ENCODE data around the gene SAAL1. TPM values are rescaled to one million over a fixed set of nuclear protein-coding genes. Genes with fewer than 3 reads are reported as not detected.
A peak's percentile ranks its signal among the peaks of the same experiment; 100 is the strongest.

Gene SAAL1
- total and polyA plus RNA-seq, 9 of the 15 experiments (the other 6 are each of a cell fraction or from before 2014, with no cell fraction given) = 38.9 to 77.5 (median 56.4) TPM

DNA sequence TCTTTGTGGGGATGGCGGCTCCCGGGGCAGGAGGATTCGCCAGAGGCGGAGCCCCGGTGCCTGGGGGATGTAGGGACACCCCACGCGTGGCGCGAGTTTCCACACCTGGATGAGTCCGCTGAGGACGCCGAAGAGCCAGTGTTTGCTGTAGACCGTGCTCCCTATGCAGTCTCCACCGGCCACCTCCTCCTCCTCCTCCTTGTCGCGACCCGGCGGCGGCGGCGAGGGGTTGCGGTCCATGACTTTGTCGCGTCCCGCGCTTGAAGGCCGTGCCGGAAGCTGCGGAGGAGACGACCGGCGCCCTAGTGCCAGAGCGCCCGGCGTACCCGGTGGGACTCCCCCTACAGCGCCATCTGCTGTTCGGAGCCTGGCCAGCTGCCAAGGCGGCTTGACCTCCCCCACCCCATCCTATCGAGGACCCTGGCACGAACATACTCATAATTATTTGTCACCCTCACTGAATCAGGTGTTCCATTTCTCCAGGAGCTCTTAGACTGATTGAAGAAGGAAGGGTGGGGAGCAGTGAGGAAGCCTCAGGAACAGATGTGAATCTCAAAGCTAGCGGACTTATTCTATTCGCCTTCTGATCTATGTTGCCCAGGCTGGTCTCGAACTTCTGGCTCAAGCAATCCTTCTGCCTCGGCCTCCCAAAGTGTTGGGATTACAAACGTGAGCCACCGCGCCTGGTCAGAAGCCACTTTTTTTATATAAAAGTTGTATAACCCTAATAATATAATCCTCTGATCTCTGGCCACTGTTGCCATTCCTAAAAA lies at the start of gene SAAL1 (continued):
- TF ChIP-seq ELF1 (tag; IDR thresholded peaks at IDR 0.05) (peak; percentile 73), ZNF384 (IDR thresholded peaks at IDR 0.05; ENCODE audit: low read depth, low read length) (no peak), RBFOX2 (IDR thresholded peaks at IDR 0.05; ENCODE audit: low read depth, low read length) (peak; percentile 92), SREBF2 (CRISPR knock-in tag; IDR thresholded peaks at IDR 0.05) (no peak), DMBX1 (CRISPR knock-in tag; IDR thresholded peaks at IDR 0.05; ENCODE audit: borderline replicate concordance) (no peak), CBX5 (IDR thresholded peaks at IDR 0.05; ENCODE audit: borderline replicate concordance, low read depth) (no peak), RBM34 (IDR thresholded peaks at IDR 0.05; ENCODE audit: borderline replicate concordance, insufficient read depth, low read length) (no peak), ZNF224 (CRISPR knock-in tag; IDR thresholded peaks at IDR 0.05) (no peak), GABPA (tag; conservative IDR thresholded peaks at IDR 0.05; ENCODE audit: low read depth) (peak; percentile 92), JUND (IDR thresholded peaks at IDR 0.05; ENCODE audit: borderline replicate concordance, low read depth, low read length) (peak; percentile 65), JUND (tag; IDR thresholded peaks at IDR 0.05; ENCODE audit: borderline replicate concordance, low read depth, low read length) (no peak; the same call in 2 of the 3 replicates)
- TF ChIP-seq, protein P1, sequence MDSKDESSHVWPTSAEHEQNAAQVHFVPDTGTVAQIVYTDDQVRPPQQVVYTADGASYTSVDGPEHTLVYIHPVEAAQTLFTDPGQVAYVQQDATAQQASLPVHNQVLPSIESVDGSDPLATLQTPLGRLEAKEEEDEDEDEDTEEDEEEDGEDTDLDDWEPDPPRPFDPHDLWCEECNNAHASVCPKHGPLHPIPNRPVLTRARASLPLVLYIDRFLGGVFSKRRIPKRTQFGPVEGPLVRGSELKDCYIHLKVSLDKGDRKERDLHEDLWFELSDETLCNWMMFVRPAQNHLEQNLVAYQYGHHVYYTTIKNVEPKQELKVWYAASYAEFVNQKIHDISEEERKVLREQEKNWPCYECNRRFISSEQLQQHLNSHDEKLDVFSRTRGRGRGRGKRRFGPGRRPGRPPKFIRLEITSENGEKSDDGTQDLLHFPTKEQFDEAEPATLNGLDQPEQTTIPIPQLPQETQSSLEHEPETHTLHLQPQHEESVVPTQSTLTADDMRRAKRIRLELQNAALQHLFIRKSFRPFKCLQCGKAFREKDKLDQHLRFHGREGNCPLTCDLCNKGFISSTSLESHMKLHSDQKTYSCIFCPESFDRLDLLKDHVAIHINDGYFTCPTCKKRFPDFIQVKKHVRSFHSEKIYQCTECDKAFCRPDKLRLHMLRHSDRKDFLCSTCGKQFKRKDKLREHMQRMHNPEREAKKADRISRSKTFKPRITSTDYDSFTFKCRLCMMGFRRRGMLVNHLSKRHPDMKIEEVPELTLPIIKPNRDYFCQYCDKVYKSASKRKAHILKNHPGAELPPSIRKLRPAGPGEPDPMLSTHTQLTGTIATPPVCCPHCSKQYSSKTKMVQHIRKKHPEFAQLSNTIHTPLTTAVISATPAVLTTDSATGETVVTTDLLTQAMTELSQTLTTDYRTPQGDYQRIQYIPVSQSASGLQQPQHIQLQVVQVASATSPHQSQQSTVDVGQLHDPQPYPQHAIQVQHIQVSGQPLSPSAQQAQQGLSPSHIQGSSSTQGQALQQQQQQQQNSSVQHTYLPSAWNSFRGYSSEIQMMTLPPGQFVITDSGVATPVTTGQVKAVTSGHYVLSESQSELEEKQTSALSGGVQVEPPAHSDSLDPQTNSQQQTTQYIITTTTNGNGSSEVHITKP (IDR thresholded peaks at IDR 0.05; ENCODE audit: partially characterized antibody) = no peak
- TF ChIP-seq, protein P2, sequence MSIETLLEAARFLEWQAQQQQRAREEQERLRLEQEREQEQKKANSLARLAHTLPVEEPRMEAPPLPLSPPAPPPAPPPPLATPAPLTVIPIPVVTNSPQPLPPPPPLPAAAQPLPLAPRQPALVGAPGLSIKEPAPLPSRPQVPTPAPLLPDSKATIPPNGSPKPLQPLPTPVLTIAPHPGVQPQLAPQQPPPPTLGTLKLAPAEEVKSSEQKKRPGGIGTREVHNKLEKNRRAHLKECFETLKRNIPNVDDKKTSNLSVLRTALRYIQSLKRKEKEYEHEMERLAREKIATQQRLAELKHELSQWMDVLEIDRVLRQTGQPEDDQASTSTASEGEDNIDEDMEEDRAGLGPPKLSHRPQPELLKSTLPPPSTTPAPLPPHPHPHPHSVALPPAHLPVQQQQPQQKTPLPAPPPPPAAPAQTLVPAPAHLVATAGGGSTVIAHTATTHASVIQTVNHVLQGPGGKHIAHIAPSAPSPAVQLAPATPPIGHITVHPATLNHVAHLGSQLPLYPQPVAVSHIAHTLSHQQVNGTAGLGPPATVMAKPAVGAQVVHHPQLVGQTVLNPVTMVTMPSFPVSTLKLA (conservative IDR thresholded peaks at IDR 0.05) = peak; percentile 68 to 90
- TF ChIP-seq, protein P3, sequence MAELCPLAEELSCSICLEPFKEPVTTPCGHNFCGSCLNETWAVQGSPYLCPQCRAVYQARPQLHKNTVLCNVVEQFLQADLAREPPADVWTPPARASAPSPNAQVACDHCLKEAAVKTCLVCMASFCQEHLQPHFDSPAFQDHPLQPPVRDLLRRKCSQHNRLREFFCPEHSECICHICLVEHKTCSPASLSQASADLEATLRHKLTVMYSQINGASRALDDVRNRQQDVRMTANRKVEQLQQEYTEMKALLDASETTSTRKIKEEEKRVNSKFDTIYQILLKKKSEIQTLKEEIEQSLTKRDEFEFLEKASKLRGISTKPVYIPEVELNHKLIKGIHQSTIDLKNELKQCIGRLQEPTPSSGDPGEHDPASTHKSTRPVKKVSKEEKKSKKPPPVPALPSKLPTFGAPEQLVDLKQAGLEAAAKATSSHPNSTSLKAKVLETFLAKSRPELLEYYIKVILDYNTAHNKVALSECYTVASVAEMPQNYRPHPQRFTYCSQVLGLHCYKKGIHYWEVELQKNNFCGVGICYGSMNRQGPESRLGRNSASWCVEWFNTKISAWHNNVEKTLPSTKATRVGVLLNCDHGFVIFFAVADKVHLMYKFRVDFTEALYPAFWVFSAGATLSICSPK (IDR thresholded peaks at IDR 0.05; ENCODE audit: borderline replicate concordance) = no peak
- TF ChIP-seq, protein P4, sequence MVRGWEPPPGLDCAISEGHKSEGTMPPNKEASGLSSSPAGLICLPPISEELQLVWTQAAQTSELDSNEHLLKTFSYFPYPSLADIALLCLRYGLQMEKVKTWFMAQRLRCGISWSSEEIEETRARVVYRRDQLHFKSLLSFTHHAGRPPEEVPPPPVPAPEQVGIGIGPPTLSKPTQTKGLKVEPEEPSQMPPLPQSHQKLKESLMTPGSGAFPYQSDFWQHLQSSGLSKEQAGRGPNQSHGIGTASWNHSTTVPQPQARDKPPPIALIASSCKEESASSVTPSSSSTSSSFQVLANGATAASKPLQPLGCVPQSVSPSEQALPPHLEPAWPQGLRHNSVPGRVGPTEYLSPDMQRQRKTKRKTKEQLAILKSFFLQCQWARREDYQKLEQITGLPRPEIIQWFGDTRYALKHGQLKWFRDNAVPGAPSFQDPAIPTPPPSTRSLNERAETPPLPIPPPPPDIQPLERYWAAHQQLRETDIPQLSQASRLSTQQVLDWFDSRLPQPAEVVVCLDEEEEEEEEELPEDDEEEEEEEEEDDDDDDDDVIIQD (CRISPR knock-in tag; IDR thresholded peaks at IDR 0.05) = no peak
- TF ChIP-seq, protein P5, sequence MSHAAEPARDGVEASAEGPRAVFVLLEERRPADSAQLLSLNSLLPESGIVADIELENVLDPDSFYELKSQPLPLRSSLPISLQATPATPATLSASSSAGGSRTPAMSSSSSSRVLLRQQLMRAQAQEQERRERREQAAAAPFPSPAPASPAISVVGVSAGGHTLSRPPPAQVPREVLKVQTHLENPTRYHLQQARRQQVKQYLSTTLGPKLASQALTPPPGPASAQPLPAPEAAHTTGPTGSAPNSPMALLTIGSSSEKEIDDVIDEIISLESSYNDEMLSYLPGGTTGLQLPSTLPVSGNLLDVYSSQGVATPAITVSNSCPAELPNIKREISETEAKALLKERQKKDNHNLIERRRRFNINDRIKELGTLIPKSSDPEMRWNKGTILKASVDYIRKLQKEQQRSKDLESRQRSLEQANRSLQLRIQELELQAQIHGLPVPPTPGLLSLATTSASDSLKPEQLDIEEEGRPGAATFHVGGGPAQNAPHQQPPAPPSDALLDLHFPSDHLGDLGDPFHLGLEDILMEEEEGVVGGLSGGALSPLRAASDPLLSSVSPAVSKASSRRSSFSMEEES (CRISPR knock-in tag; IDR thresholded peaks at IDR 0.05) = no peak
